GM12875 (cell line): ENCODE results near the gene CYB5RL.

Experiments
- H3K4me3 ChIP-seq: one replicate; pipeline ENCODE4 v1.5.1; 2011; ENCODE audit warnings: low read depth, low read length, control low read depth
- TF ChIP-seq, protein P1 (sequence below): IDR thresholded peaks from 2 replicates; pipeline ENCODE4 v1.5.1; 2011; ENCODE audit warnings: low read depth, mild to moderate bottlenecking, control low read depth, inconsistent platforms, low read length, moderate library complexity, borderline replicate concordance; ENCODE audit not compliant: insufficient read depth

CYB5RL gene

DNA sequence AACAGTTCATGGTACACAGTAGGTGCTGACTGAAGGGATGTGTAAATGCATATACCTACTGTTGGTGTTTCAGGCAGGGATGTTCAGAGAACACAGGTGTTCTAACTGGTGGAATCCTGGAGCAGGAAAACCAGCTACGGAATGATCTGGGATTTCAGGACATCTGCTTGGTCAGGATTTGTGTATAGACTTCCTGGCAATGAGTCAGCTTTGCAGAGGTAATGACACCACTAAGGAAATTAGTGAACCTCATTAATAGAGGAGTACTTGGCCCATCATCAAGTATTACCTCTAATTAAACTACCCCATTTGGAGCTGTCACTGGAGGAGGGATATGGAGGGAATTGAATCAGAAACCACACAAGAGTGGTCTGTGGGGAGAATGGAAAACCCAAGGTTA lies 7.5 kb upstream of the CYB5RL start:
- TF ChIP-seq, protein P1, sequence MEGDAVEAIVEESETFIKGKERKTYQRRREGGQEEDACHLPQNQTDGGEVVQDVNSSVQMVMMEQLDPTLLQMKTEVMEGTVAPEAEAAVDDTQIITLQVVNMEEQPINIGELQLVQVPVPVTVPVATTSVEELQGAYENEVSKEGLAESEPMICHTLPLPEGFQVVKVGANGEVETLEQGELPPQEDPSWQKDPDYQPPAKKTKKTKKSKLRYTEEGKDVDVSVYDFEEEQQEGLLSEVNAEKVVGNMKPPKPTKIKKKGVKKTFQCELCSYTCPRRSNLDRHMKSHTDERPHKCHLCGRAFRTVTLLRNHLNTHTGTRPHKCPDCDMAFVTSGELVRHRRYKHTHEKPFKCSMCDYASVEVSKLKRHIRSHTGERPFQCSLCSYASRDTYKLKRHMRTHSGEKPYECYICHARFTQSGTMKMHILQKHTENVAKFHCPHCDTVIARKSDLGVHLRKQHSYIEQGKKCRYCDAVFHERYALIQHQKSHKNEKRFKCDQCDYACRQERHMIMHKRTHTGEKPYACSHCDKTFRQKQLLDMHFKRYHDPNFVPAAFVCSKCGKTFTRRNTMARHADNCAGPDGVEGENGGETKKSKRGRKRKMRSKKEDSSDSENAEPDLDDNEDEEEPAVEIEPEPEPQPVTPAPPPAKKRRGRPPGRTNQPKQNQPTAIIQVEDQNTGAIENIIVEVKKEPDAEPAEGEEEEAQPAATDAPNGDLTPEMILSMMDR: no peak
- no peak overlapping the region for H3K4me3 ChIP-seq

DNA sequence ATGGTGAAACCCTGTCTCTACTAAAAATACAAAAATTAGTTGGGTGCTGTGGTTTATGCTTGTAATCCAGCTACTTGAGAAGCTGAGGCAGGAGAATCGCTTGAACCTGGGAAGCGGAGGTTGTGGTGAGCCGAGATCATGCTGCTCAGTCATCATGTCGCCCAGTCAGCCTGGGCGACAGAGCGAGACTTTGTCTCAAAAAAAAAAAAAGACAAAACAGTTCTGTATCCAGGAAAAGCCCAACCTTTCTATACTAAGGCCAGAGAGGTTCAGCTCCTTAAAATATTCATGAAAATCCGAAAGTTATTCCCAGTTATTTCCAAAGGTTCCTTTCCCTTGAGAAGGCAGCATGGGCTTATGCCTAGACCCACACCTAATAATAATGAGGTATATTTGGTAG lies 4.4 kb upstream of the CYB5RL start:
- H3K4me3 ChIP-seq: no peak overlapping the region
- TF ChIP-seq, protein P1: no peak

DNA sequence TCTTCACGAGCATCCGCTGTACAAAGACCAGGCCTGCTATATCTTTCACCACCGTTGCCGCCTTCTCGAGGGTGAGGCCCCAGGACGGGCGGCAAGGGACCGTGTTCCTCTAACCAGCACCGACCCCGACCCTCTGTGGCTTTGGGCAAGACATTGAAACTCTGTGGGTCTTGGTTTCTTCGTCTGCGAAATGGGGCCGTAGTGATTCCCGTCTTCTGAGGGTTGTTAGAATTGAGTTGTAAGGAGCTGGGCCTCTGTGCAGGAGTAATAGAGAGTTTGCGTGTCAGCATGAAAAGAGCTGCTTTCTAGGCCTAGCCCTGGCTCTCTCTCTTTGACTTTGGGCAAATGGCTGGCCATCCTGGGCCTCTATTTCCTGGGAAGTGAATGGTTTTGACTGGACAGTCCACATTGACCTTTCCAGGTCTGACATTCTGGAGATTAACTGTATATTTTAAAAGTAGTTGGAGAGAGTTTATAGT lies 728 bp upstream of the CYB5RL start:
- TF ChIP-seq, protein P1: no peak
- peak overlapping the region; percentile 89 for H3K4me3 ChIP-seq

DNA sequence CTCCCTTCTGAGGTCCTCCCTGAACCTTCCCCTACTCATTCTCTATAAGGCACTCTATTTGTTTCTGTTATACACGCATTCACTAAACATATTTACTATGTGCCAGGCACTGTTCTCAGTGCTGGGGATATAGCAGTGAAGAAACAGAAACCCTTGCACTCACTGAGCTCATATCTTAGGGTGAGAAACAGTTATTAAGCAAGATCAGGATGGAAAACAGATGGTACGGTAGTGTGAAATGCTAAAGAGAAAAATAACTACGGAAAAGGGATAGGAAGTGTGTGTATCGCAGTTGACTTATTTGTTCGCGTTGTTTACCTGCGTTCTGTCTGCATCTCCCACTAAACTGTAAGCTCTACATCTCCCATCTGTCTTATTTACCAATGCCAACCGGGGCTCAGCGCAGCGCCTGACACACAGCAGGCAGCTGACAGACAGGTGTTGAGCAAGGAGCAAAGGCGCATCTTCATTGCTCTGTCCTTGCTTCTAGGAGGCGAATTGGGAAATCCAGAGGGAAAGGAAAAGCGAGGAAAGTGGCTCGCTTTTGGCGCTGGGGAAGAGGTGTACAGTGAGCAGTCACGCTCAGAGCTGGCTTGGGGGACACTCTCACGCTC lies 572 bp downstream of the CYB5RL start:
- TF ChIP-seq, protein P1: no peak
- peak overlapping the region; percentile 89 for H3K4me3 ChIP-seq

DNA sequence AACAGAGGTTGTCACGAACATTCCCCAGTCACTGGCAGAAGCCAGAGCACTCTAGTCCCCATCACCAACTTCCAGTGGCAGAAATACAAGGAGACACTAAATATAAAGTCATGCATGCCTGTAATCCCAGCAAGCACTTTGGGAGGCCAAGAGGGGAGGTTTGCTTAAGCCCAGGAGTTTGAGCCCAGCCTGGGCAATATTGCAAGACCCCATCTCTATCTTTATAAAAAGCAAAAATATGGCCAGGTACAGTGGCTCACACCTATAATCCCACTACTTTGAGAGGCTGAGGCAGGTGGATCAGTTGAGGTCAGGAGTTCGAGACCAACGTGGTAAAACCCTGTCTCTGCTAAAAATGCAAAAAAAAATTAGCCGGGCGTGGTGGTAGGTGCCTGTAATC lies 6.4 kb downstream of the CYB5RL start:
- TF ChIP-seq, protein P1: no peak
- no peak overlapping the region for H3K4me3 ChIP-seq

DNA sequence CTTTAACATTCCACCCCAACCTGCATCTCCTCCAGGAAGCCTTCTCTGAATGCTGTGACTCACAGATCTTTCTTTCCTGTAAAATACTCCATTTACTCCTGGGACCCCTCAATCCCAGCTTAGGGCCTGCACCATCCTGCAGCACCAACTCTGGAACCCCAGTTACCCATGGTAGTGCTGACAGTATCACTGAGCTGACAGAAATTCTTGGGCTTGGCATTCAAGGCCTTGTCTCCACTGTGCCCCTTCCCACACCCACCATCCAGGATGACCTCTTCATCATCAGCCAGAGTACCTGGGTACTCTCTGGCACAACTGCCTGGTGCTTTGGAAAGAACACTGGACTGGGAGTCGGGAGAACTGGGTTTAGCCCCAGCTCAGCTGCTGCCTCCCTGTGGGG lies 8.3 kb downstream of the CYB5RL start:
- H3K4me3 ChIP-seq: no peak overlapping the region
- TF ChIP-seq, protein P1: no peak

DNA sequence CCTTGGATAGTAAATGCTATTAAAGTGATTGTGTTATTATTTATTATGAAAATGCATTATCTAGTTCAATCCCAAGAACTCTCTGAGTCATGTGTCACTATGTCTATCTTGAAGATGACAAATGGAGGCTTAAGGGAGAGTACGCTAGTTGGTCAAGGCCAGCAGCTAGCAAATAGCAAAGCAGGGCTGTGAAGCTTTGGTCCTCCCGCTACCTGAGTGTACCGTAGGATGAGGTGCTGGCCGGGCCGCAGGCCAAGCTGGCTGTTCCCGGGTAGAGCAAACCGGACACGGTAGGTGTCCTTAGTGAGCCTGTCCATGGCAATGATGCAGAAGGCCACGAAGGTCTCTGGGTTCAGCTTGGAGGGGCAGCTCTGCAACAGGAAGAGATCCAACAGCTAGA lies 9.3 kb downstream of the CYB5RL start:
- no peak overlapping the region for H3K4me3 ChIP-seq
- TF ChIP-seq, protein P1: no peak
